Measurements from ENCODE around the gene SNX30.

DNA sequence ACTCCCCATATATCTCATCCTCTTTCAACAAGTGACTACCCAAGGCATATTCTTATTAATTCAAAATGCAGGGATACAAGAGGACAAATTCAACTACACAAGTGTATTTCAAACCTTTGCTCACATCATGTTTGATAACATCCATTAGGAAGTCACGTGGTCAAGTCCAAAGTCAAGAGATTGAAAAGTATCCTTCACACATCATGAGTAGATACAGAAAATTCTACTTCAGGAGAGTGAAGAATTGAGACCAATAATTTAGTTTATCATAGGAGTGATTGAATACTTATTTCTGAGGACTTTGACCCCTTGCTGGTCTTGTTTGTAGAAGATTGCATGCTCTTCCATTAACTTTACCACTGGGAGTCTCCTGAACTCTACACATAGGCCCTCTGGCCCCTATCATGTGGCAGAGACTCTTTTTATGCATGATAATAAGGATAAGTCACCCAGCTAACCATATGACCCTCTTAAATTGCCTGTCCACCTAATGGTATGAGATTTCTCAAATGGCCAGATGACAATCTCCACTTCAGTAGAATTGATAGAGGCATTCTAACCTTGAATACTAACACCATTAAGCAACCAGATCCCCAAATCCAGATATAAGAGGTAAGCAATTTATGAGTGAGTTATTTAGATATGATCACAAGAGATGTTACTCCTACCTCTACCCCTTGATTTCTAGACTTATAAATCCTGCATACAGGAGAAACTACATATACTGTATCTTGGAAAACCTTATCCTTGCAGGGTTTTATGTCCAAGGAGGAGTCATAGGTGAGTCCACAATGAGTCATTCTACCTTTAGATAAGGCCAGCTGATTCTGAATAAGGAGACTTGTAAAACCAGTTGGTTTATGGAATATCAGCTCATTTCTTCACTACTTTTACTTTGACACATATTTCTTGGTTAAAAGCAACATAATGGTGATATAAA lies 166.8 kb downstream of the SNX30 start:
- TF ChIP-seq, protein P1, sequence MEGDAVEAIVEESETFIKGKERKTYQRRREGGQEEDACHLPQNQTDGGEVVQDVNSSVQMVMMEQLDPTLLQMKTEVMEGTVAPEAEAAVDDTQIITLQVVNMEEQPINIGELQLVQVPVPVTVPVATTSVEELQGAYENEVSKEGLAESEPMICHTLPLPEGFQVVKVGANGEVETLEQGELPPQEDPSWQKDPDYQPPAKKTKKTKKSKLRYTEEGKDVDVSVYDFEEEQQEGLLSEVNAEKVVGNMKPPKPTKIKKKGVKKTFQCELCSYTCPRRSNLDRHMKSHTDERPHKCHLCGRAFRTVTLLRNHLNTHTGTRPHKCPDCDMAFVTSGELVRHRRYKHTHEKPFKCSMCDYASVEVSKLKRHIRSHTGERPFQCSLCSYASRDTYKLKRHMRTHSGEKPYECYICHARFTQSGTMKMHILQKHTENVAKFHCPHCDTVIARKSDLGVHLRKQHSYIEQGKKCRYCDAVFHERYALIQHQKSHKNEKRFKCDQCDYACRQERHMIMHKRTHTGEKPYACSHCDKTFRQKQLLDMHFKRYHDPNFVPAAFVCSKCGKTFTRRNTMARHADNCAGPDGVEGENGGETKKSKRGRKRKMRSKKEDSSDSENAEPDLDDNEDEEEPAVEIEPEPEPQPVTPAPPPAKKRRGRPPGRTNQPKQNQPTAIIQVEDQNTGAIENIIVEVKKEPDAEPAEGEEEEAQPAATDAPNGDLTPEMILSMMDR (conservative IDR thresholded peaks at IDR 0.05; ENCODE audit: low read length) = no peak
- no peak for TF ChIP-seq EZH2phosphoT487 (IDR thresholded peaks at IDR 0.05; ENCODE audit: borderline replicate concordance)
